Cardiac fibroblast (primary cell): Measurements from ENCODE around the gene ELOVL2.

Experiments used
- DNase-seq, 2 donors: peaks; one replicate each; pipeline versions ENCODE4 v3.0.0 to v3.0.0-alpha.2; 2010; ENCODE audit warnings: low read depth in 2 of 2
- H3K4me3 ChIP-seq, 2 donors: replicated peaks in 1 of 2; 1 replicate in 1 of 2; 2 replicates in 1 of 2; pipeline ENCODE4 v1.5.1; 2011; ENCODE audit warnings: low read depth in 2 of 2, low read length in 2 of 2, mild to moderate bottlenecking in 2 of 2, moderate library complexity in 1 of 2
- TF ChIP-seq, protein P1 (sequence below): IDR thresholded peaks from one replicate; pipeline ENCODE4 v1.5.1; 2011; ENCODE audit warnings: low read depth, mild to moderate bottlenecking, low read length, inconsistent platforms

Gene ELOVL2

DNA sequence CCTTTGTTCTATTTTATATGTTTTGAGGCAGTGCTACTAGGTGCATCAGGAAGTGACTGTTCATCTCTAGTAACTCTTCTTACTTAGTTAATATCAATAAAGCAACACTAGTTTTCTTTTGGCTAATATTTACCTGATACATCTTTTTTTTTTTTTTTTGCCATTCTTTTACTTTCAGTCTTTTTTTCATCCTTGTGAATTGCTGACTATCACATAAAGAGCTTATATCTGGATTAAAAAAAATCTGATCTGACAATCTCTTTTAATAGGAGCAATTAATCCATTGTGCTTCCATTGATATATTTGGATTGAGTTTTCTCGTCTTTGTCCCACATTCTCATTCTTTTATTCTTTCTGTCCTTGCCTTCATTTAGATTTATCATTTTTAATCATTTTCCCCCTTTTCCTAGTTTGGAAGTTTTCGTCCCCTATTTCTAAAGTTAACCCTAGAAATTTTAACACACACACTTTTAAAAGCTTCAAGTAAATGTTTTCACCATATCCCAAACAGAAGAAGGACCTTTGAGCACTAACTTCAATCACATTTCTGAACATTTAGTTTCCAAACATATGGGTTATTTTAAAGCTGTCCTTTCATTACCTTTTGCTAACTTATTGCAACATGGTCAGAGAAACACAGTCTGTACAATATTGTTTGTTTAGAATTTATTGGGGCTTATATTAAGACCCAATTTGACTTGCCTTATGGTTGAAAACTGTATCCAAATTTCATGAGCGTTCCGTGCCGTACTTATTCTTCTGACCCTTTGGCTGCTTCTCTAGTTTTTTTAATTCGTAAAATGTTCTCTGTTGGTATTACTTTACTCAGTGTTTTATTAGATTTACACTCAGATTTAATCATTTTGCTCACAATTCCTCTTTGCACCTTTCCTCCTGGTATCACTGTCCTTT lies 94.3 kb downstream of the ELOVL2 start:
- no peak for DNase-seq
- TF ChIP-seq, protein P1, sequence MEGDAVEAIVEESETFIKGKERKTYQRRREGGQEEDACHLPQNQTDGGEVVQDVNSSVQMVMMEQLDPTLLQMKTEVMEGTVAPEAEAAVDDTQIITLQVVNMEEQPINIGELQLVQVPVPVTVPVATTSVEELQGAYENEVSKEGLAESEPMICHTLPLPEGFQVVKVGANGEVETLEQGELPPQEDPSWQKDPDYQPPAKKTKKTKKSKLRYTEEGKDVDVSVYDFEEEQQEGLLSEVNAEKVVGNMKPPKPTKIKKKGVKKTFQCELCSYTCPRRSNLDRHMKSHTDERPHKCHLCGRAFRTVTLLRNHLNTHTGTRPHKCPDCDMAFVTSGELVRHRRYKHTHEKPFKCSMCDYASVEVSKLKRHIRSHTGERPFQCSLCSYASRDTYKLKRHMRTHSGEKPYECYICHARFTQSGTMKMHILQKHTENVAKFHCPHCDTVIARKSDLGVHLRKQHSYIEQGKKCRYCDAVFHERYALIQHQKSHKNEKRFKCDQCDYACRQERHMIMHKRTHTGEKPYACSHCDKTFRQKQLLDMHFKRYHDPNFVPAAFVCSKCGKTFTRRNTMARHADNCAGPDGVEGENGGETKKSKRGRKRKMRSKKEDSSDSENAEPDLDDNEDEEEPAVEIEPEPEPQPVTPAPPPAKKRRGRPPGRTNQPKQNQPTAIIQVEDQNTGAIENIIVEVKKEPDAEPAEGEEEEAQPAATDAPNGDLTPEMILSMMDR: no peak
- no peak overlapping the region for H3K4me3 ChIP-seq

DNA sequence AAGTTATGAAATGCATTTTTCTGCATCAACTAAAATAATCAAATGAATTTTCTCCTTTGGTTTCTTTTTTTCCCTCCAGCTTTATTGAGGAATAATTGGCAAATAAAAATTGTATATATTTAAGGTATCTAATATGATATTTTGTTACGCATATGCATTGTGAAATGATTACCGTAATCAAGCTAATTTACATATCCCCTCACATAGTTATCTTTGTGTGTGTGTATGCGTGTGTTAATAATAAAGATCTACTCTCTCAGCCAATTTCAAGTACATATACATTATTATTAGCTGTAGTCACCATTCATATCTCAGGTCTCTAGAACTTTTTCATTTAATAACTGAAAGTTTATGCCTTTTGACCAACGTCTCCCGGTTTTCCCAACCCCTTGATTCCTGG lies 96.1 kb downstream of the ELOVL2 start:
- no peak for DNase-seq
- no peak overlapping the region for H3K4me3 ChIP-seq
- TF ChIP-seq, protein P1: no peak

DNA sequence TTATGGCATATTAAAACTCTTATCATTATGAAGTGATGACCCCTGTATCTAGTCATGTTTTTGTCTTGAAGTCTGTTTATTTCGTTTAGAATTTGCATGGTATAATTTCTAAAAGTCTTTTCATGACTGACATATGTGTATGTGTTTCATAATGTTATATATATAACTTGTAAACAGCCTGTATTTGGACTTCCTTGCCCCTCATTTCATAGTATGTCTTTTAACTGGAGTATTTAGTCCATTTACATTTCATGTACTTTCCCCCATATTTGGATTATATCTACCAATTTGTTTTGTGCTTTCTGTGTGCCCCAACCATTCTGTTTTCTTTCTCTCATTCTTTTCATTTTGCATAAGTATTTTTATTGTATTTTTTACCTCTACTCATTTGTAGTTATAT lies 98.3 kb downstream of the ELOVL2 start:
- TF ChIP-seq, protein P1: no peak

DNA sequence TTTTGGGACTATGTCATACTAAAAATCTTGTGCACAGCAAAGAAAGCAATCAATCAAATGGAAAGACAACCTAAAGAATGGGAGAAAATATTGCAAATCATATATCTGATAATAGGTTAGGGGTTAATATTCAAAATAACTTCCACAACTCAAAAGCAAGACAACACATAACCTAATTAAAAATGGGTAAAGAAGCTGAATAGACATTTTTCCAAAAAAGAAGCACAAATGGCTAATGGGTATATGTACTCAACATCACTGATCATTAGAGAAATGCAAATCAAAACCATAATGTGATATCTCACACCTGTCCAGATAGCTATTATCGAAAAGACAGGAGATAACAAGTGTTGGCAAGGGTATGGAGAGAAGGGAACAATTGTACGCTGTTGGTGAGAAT lies 104.3 kb downstream of the ELOVL2 start:
- no peak for DNase-seq
- TF ChIP-seq, protein P1: no peak
- no peak overlapping the region for H3K4me3 ChIP-seq

More for the DNA sequence above, 98.3 kb downstream of the ELOVL2 start:
- DNase-seq: no peak
- no peak overlapping the region for H3K4me3 ChIP-seq

DNA sequence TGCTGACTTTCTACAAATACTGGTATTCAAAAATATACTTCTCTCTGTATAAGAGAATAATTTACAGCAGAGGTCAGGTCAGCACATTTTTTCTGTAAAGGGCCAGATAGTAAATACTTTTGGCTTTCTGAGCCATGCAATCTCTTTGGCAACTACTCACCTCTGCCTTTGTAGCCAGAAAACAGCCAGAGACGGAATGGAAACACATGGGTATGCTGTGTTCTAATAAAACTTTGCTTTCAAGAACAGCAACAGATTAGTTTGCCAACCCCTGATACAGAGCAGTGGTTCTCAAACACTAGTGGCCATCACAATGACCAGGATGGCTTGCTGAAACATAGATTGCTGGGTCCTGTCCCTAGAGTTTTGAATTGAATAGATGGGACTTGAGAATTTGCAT lies 111.0 kb downstream of the ELOVL2 start:
- TF ChIP-seq, protein P1: no peak
- H3K4me3 ChIP-seq: no peak overlapping the region
- no peak for DNase-seq
